NCI-H2227 (cell line): ENCODE results near the gene FAAH.
"Not testable (repeated sequence)": the region's sequence is repeated elsewhere in the genome, so short reads cannot be mapped to it uniquely, and the experiment has no call there.

Source experiments
- DNase-seq: peaks from one replicate; lab custom pipeline; 2025; ENCODE audit not compliant: unreplicated experiment; lab: John Stamatoyannopoulos, UW

FAAH gene

DNA sequence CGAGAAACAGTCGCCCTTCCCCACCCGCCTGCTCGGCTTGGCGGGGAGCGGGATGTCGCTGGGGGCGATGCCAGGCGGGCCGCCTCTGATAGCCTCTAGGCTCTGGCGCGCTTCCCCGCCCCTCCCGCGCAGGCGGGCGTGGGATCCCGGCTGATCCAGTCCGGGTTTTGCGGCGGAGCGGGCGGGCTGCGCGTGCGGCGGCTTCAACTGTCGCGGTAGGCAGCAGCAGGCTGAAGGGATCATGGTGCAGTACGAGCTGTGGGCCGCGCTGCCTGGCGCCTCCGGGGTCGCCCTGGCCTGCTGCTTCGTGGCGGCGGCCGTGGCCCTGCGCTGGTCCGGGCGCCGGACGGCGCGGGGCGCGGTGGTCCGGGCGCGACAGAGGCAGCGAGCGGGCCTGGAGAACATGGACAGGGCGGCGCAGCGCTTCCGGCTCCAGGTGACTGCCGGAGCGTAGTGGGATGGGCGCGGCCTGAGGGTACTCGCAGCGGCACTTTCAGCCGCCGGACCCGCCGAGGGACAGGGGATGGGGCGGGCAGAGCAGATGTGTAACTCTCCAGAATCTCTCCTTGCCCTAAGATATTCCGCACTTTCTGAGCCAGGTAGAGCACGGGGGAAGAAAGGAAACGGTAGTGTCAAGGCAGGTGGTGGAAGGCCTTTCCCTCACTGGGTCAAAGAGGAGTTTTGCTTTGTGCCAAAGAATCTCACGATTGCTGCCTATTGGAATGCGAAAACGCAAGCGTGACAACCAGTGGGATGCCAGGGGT, at the start of gene FAAH:
TSS of gene FAAH (plus strand) at position 210 of the 764 bp plus-strand sequence. CDS start at position 242, 32 bp downstream.
- peak; percentile 90 for DNase-seq

GRCh38 chr1:46344481-46344880, 49.6 kb upstream of the FAAH start:
- no peak for DNase-seq

DNA sequence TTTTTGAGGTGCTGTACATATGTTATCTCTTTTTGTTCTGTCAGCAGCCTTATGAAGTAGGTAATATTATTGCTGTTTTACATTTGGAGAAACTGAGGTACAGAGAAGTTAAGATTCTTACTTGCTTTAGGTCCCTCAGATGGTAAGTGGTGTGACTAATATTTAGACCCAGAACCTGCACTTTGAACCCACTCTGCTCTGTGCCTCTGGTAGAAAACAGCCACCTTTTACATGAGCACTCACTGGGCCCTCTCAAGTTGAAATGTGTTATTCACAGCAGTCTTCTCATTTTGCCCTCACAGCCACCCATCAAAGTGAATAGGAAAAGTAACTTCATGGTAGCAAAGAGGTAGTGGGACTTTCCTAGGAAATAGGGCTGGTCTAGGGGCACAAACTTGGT, 48.8 kb upstream of the FAAH start:
- no peak for DNase-seq

GRCh38 chr1:46352363-46352762, 41.8 kb upstream of the FAAH start:
- DNase-seq: no peak

- not testable (repeated sequence) for DNase-seq
Measured at GRCh38 chr1:46355920-46356319, 38.2 kb upstream of the FAAH start.

- no peak for DNase-seq
Measured at GRCh38 chr1:46362158-46362557, 32.0 kb upstream of the FAAH start.

- no peak for DNase-seq
Measured at GRCh38 chr1:46363121-46363520, 31.0 kb upstream of the FAAH start.

- no peak for DNase-seq
Measured at GRCh38 chr1:46364612-46365011, 29.5 kb upstream of the FAAH start.

- DNase-seq: not testable (repeated sequence)
Measured at GRCh38 chr1:46365796-46366195, 28.3 kb upstream of the FAAH start.

DNA sequence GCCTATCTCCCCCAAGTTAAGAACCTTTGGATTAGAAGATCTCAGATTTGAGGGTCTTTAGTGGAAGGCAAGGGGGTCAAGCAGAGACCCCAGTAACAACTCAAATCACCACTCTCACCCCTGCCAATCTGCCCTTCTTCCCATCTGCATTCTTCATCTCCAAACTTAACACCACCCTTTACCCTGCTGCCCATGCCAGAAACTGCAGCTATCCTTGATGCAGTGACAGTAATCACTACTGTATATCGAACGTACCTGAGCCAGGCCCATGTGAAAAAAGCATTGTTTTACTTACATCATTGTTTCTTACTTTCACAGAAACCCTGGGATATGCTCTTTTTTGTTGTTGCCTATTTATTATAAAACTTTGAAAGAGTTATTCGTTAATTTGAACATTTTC, 27.0 kb upstream of the FAAH start:
- no peak for DNase-seq

DNA sequence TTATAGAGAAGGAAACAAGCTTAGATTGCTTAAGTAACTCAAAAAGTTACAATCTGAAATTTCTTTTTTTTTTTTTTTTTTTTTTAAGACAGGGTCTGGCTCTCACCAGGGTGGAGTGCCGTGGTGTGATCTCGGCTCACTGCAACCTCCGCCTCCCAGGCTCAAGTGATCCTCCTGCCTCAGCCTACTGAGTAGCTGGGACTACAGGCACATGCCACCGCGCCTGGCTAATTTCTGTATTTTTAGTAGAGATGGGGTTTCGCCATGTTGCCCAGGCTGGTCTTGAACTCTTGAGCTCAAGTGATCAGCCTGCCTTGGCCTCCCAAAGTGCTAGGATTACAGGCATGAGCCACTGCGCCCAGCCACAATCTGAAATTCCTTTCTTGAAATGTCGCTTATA, 26.4 kb upstream of the FAAH start:
- DNase-seq: not testable (repeated sequence)

- no peak for DNase-seq
Measured at GRCh38 chr1:46368791-46369190, 25.3 kb upstream of the FAAH start.

- DNase-seq: no peak
Measured at GRCh38 chr1:46369542-46370213, 24.4 kb upstream of the FAAH start.

DNA sequence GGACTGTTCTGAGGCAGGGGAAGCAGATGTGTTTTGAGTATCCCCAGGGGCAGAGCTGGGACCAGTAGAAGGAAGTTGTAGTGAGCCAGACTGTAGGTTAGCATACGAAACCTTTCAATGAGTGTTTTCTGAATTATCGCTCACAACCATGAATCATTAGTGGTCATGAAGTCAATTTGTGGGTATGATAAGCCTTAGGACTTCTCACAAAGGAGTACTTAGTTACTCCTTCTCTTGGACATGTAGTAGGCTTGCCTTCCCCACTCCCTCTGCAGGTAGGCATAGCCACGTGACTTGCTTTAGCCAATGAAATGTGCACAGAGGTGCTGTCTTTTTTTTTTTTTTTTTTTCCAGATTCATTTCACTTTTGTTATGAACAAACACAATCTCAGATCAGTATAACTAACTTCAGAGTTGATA, 23.9 kb upstream of the FAAH start:
- no peak for DNase-seq

DNA sequence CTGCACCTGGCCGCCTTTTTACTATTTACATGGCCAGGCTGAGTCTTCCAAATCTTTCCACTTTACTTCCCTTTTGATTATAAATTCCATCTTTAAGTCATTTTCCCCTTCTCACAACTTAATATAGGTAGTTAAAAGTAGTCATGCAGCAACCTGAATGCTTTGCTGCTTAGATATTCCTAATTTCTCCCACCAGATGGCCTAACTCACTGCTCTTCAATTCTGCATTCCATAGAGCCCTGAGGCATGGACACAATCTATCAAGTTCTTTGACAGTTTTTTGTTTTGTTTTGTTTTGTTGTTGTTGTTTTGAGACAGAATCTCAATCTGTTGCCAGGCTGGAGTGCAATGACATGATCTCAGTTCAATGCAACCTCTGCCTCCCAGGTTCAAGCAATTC, 21.7 kb upstream of the FAAH start:
- DNase-seq: no peak

DNA sequence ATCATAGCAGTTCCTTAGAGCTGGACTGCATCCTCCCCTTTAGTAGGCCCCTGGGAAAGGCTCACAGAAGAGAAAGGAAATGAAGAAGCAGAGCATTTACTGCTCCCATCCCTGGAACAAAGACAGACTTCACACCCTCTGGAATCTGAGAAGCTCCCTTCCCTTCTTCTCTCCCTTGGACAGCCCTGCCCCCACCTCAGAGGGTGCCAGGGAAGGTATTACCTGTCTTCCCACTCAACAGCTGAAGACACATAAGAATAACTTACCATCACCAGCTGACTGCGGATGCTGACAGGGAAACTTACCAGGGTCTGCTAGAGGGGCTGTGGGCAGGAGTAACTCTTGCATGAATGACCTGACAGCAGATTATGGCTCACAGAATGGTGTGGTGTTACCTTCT, 14.1 kb upstream of the FAAH start:
- DNase-seq: no peak

DNA sequence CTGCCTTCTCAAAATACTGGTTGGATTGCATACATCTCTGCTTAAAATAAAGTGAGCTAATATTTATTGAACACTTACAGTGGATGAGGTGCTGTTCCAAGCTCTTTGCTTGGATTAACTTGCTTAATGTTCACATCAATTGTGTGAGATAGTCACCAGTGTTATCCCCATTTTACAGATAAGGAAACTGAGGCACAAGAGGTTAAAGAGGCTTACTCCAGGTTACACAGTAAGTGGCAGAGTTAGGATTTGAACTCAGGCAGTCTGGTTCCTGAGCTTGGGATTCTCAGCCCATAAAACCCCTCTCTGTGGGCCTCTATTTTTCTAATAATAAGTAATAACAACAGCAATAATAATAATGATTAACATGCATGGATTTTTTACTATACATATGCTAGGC, 13.6 kb upstream of the FAAH start:
- DNase-seq: no peak

- no peak for DNase-seq
Measured at GRCh38 chr1:46393510-46393909, 607 bp upstream of the FAAH start.

DNA sequence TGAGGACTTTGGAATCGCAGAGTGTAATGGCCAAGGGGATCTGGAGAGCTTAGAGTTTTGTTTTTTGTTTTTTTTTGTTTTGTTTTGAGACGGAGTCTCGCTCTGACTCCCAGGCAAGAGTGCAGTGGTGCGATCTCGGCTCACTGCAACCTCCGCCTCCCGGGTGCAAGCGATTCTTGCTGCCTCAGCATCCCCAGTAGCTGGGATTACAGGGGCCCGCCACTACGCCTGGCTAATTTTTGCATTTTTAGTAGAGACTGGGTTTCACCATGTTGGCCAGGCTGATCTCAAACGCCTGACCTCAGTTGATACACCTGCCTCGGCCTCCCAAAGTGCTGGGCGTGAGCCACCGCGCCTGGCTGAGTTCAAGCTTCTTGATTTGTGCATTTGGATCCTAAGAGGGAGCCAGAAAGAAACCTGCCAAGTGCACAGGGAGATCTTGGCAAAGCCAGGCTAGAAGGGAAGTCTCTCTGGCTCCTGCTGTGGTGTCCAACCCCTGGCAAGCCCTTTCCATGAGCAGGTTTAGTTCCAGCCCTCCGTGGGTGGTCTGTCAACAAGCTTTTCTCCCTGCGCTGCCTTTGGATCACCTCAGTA, 852 bp downstream of the FAAH start:
- DNase-seq: no peak

GRCh38 chr1:46396441-46397398, 2.6 kb downstream of the FAAH start:
- no peak for DNase-seq

DNA sequence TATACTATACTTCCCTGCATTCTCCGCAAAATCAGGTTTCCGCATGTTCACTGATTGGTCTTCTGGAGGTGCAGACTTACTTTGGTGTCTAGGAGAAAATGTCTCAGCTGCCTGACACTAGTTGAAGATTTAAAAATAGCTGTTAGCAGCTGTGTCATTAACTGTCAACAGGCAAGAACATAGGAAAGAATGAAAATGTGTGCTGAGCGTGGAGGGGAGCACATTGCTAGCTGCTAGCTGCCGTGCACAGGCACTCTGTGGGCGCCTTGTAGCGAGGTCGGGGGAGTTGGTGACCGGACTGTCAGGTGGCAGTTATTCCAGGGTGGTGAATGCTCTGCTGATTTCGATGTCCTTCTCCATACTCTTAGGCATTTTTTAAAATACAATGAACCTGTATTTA, 5.2 kb downstream of the FAAH start:
- peak; percentile 20 for DNase-seq
